Stimulated activated CD4-positive, alpha-beta T cell treated with anti-CD3 and anti-CD28 coated beads, Interleukin-2, amount 100 ng/mL, for 4 hours (primary cell): ENCODE results near the gene CARD19.
"Not testable (repeated sequence)": the region's sequence is repeated elsewhere in the genome, so short reads cannot be mapped to it uniquely, and the experiment has no call there.

Experiments
- DNase-seq: peaks from one replicate; pipeline ENCODE4 v3.0.0-alpha.2; 2020; ENCODE audit warnings: low read depth

CARD19 gene

GRCh38 chr9:93107151-93107824 lies 11.3 kb downstream of the CARD19 start:
- no peak for DNase-seq

- no peak for DNase-seq
Observed at GRCh38 chr9:93107825-93108161, 11.8 kb downstream of the CARD19 start.

- no peak for DNase-seq
Observed at GRCh38 chr9:93108291-93109041, 12.4 kb downstream of the CARD19 start.

GRCh38 chr9:93110311-93110855 lies 14.4 kb downstream of the CARD19 start:
- DNase-seq: no peak

- no peak for DNase-seq
Observed at GRCh38 chr9:93111001-93111370, 15.0 kb downstream of the CARD19 start.

- no peak for DNase-seq
Observed at GRCh38 chr9:93111371-93112115, 15.5 kb downstream of the CARD19 start.

GRCh38 chr9:93112116-93112863 lies 16.3 kb downstream of the CARD19 start:
- DNase-seq: no peak

- DNase-seq: no peak
Observed at GRCh38 chr9:93112864-93113389, 16.9 kb downstream of the CARD19 start.

GRCh38 chr9:93114169-93114983 lies 18.4 kb downstream of the CARD19 start:
- no peak for DNase-seq

GRCh38 chr9:93114984-93115335 lies 18.9 kb downstream of the CARD19 start:
- no peak for DNase-seq

- no peak for DNase-seq
Observed at GRCh38 chr9:93115486-93116071, 19.6 kb downstream of the CARD19 start.

- no peak for DNase-seq
Observed at GRCh38 chr9:93116072-93116961, 20.3 kb downstream of the CARD19 start.

- DNase-seq: not testable (repeated sequence)
Observed at GRCh38 chr9:93117521-93117920, 21.5 kb downstream of the CARD19 start.

- DNase-seq: no peak
Observed at GRCh38 chr9:93117924-93118862, 22.2 kb downstream of the CARD19 start.

- DNase-seq: no peak
Observed at GRCh38 chr9:93118863-93119702, 23.1 kb downstream of the CARD19 start.

GRCh38 chr9:93119703-93119952 lies 23.6 kb downstream of the CARD19 start:
- no peak for DNase-seq

- DNase-seq: no peak
Observed at GRCh38 chr9:93119953-93120845, 24.2 kb downstream of the CARD19 start.
